Ishikawa (cell line): ENCODE measurements around the gene PSMB11.
A peak's percentile ranks its signal among the peaks of the same experiment; 100 is the strongest.

Experiments
- CEBPB ChIP-seq: IDR thresholded peaks from 2 replicates; pipeline ENCODE4 v1.6.1; 2012
- CREB1 ChIP-seq: IDR thresholded peaks from 2 replicates; pipeline ENCODE4 v1.6.1; 2012; ENCODE audit warnings: low read depth
- EGR1 ChIP-seq: IDR thresholded peaks from 2 replicates; pipeline ENCODE4 v1.6.1; 2012
- EP300 ChIP-seq: IDR thresholded peaks from 2 replicates; pipeline ENCODE4 v1.6.1; 2012; ENCODE audit warnings: borderline replicate concordance
- FOXM1 ChIP-seq: IDR thresholded peaks from 2 replicates; pipeline ENCODE4 v1.6.1; 2012; ENCODE audit warnings: low read depth, borderline replicate concordance
- NFIC ChIP-seq: IDR thresholded peaks from 2 replicates; pipeline ENCODE4 v1.6.1; 2012
- RAD21 ChIP-seq: IDR thresholded peaks from 2 replicates; pipeline ENCODE4 v1.6.1; 2012; ENCODE audit warnings: low read depth
- TAF1 ChIP-seq: IDR thresholded peaks from 2 replicates; pipeline ENCODE4 v1.6.1; 2012; ENCODE audit warnings: low read depth, mild to moderate bottlenecking
- TCF12 ChIP-seq: IDR thresholded peaks from 2 replicates; pipeline ENCODE4 v1.6.1; 2012; ENCODE audit warnings: low read depth
- TEAD4 ChIP-seq: IDR thresholded peaks from 2 replicates; pipeline ENCODE4 v1.6.1; 2012
- YY1 ChIP-seq: IDR thresholded peaks from 2 replicates; pipeline ENCODE4 v1.6.1; 2012; ENCODE audit warnings: low read depth
- ZBTB7A ChIP-seq: IDR thresholded peaks from 2 replicates; pipeline ENCODE4 v1.6.1; 2012; ENCODE audit warnings: low read depth
- TF ChIP-seq, protein P1 (sequence below): IDR thresholded peaks from 2 replicates; pipeline ENCODE4 v1.6.1; 2012
- TF ChIP-seq, protein P2 (sequence below): IDR thresholded peaks from 2 replicates; pipeline ENCODE4 v1.6.1; 2012
- TF ChIP-seq, protein P3 (sequence below): IDR thresholded peaks from 2 replicates; pipeline ENCODE4 v1.6.1; 2012; ENCODE audit warnings: low read depth, mild to moderate bottlenecking

The PSMB11 gene

DNA sequence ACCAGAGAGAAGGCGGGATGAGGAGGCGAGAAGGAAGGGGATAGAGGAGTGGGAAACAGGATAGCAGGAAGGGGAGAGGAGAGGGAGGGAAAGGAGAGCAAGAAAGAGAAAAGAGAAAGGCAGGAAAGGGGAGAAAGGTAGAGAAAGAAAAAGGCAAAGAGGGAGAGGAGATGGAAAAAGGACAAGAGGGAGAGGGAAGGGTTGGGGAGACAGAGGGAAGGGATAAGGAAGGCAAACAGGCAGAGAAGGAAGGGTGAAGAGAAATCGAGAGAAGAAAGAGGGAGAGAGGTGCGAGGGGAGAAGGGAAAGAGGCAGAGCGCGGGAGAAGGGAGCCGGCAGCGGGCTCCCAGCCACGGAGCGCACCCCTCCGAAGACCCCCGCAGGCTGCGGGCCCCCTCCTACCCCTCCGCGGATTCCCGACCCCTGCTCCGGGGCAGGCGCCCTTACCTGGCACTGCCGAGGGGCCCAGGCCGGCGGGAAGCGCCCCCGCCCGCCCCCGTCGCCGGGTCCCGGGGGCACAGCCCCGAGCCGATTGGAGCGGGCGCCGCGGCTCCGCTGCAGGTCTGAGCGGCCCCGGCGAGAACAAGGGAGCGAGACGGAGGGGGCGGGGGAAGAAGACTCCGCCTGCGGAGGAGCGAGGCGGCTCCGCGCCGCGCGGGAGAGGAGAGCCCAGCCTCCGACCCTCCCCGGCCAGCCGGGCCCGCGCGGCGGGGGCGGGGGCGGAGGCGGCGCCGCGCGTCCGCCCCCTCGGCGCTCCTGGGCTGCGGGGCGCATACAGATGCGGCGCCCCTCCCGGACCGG is 15.1 kb downstream of the PSMB11 start, which contains the start of gene CDH24:
CDH24 (minus strand) TSS at position 565 of the 801 bp plus-strand sequence. CDS start 1,787 bp downstream, outside the sequence.
- TF ChIP-seq EGR1 (peak; percentile 27; the same call in 1 of the 2 replicates), TCF12 (no peak)

DNA sequence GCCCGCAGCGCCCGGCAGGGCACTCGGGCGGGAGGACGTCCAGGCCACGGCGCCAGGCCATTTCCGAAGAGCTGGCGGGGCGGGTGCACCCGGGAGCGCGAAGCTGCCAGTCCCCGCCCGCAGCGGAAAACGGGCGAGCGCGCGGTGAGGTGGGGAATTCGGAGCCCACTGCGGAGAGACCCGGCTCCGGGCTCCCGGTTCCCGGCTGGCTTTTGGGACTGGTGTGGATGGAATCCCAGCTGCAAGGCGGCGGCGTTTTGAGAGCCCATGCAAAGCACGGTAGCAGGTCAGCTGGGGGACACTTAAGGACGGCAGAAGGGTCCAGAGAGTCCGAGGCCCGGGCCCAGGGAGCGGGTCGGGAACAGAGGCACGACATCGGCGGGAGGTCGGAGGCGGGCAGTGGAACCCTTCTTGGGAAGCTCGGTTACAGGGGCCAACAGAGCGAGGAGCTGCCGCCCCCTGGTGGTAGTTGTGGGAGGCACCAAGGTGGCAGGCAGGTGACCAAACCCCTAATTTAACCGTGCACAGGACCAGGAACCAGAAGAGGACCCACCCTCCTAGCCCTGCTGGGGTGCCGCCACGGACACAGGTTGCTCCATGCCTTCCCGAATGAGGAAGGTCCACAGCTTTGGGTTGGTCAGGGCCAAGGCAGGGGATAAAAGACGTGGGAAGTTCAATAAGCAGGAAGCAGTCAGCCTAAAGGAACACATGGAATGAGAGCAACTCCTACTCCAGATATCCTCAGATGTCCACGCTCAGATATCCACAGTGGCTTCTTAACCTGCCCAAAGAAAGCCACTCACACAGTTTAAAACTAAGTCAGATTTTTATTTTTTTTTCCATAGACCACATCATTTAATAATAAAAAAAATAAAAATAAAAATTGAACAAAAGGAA is 16.0 kb downstream of the PSMB11 start:
- TF ChIP-seq, protein P1, sequence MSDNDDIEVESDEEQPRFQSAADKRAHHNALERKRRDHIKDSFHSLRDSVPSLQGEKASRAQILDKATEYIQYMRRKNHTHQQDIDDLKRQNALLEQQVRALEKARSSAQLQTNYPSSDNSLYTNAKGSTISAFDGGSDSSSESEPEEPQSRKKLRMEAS: peak; percentile 65
- TF ChIP-seq ZBTB7A: peak; percentile 76; the same call in 1 of the 2 replicates
- TF ChIP-seq, protein P2, sequence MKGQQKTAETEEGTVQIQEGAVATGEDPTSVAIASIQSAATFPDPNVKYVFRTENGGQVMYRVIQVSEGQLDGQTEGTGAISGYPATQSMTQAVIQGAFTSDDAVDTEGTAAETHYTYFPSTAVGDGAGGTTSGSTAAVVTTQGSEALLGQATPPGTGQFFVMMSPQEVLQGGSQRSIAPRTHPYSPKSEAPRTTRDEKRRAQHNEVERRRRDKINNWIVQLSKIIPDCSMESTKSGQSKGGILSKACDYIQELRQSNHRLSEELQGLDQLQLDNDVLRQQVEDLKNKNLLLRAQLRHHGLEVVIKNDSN: peak; percentile 50
- TF ChIP-seq NFIC: peak; percentile 13; the same call in 1 of the 2 replicates
- TF ChIP-seq RAD21: peak; percentile 74
- no peak for TF ChIP-seq FOXM1

DNA sequence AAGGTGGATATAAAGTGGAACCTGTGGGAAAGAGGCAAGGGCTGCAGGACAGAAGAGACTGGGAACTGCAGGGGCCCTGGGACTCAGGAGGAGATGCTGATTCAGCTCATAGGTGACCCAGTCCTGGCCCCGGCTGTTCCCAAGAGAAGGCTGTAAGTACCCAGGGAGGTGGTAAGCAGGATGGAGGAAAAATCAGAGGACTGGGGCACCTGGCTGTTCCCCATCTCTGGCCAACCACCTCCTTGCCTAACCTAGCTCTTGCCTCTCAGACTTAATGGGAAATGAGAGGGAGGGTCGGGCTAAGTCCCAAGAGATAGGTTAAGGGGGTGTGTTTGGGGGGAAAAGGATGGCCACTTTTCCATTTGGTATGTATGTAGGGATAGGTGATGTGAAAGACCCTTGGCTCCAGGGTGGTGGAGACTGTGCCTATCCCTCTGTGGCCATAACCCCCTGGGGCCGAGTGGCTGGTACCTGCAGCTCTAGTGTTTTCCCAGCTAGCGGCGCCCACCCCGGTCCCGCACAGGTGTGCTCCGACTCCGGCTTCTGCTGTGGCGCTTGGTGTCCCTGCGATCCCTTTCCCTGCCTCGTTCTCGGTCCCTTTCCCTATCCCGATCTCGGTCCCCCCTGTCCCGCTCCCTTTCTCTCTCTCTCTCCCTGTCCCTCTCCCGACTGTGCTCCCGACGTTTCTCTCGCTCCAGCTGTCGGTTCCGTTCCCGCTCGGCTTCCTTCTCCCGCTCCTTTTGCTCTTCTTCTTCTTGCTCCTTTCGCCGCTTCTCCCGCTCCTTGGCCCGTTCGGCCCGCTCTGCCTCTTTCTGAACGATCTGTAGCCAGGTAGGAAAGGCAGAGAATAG is 16.9 kb downstream of the PSMB11 start:
- TF ChIP-seq, protein P3, sequence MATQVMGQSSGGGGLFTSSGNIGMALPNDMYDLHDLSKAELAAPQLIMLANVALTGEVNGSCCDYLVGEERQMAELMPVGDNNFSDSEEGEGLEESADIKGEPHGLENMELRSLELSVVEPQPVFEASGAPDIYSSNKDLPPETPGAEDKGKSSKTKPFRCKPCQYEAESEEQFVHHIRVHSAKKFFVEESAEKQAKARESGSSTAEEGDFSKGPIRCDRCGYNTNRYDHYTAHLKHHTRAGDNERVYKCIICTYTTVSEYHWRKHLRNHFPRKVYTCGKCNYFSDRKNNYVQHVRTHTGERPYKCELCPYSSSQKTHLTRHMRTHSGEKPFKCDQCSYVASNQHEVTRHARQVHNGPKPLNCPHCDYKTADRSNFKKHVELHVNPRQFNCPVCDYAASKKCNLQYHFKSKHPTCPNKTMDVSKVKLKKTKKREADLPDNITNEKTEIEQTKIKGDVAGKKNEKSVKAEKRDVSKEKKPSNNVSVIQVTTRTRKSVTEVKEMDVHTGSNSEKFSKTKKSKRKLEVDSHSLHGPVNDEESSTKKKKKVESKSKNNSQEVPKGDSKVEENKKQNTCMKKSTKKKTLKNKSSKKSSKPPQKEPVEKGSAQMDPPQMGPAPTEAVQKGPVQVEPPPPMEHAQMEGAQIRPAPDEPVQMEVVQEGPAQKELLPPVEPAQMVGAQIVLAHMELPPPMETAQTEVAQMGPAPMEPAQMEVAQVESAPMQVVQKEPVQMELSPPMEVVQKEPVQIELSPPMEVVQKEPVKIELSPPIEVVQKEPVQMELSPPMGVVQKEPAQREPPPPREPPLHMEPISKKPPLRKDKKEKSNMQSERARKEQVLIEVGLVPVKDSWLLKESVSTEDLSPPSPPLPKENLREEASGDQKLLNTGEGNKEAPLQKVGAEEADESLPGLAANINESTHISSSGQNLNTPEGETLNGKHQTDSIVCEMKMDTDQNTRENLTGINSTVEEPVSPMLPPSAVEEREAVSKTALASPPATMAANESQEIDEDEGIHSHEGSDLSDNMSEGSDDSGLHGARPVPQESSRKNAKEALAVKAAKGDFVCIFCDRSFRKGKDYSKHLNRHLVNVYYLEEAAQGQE: no peak
- TF ChIP-seq, protein P1: no peak
- TF ChIP-seq CEBPB (no peak), RAD21 (no peak)

DNA sequence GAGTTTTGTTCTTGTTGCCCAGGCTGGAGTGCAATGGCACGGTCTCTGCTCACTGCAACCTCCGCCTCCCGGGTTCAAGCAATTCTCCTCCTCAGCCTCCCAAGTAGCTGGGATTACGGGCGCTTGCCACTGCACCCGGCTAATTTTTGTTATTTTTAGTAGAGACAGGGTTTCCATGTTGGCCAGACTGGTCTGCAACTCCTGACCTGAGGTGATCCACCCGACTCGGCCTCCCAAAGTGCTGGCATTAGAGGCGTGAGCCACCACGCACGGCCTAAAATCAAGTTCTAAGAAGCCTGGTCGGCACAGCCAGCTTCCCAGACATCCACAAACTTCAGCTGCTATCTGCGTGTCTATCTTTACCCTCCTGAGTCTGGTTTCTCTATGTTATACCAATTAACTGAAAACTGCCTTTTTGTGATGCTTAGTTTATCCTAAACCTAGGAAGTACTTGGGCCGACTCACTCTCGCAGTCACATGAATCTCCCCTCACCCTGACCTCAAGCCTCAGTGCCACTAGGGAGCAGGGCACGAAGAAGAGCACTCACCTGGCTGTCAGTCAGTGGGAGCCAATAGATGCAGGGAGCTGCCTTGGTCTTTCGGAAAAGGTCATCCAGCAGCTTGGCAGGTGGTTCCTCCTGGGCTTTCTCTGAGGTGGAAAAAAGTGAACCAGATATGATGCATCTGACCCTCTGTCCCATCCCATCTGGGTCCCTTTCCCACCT is 18.7 kb downstream of the PSMB11 start:
- TF ChIP-seq TAF1 (no peak), NFIC (no peak), TCF12 (no peak), RAD21 (no peak), CEBPB (no peak), TEAD4 (no peak), FOXM1 (no peak)
- TF ChIP-seq, protein P3: no peak
- TF ChIP-seq, protein P1: no peak

DNA sequence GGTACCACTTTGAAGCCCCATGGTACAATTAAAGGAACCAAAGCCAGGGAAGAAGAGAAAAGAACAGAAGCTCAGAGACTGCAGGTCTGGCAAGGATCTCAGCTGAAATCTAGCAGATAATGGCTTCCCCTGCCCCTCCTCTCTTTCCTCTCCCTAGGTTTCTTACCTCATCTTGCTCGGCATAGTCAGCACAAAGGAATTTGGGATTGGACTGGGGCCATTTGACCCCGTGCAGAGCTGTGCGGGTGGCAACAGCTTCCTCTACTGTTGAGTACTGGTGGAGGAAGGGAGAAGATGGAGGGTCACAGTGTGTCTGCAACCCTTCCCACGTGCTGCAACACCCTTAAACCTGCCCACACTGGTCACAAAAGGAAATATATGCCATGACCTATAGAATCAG is 20.0 kb downstream of the PSMB11 start:
- TF ChIP-seq, protein P1: peak; percentile 75
- TF ChIP-seq, protein P3: no peak
- peak; percentile 78 for TF ChIP-seq YY1
- TF ChIP-seq CREB1: no peak
- no peak for TF ChIP-seq TAF1
- TF ChIP-seq TCF12: peak; percentile 74
- peak; percentile 92 for TF ChIP-seq TEAD4
- TF ChIP-seq, protein P2: peak; percentile 57
- TF ChIP-seq NFIC: peak; percentile 92
- TF ChIP-seq CEBPB: peak; percentile 73
- TF ChIP-seq RAD21: 0 out of 2 replicates have a peak, but pooled peaks have one; percentile 14
- TF ChIP-seq ZBTB7A: no peak
- no peak for TF ChIP-seq FOXM1
- no peak for TF ChIP-seq EGR1
- TF ChIP-seq EP300: peak; percentile 57; the same call in 1 of the 2 replicates
